Suprapubic skin (tissue), 4 donors: ENCODE data around the gene UBR3.

ENCODE experiments used
- POLR2A ChIP-seq, 2 donors: fragments of 450-650 bp; IDR thresholded peaks; one replicate each; pipeline ENCODE4 v1.6.1; 2017; ENCODE audit warnings: antibody characterized with exemption in 2 of 2, mild to moderate bottlenecking in 2 of 2, moderate library complexity in 2 of 2
- POLR2AphosphoS5 ChIP-seq, 3 donors: sonication (generic); formaldehyde crosslinking; IDR thresholded peaks; one replicate each; pipeline ENCODE4 v1.6.1; 2017; ENCODE audit warnings: antibody characterized with exemption in 3 of 3
- TF ChIP-seq, protein P1 (sequence below), 2 donors: fragments of 200-600 bp in 1 of 2; fragments of 450-650 bp in 1 of 2; sonication (generic) in 1 of 2; IDR thresholded peaks; one replicate each; pipeline ENCODE4 v1.5.1; 2016 to 2019; ENCODE audit warnings: antibody characterized with exemption in 2 of 2, mild to moderate bottlenecking in 1 of 2, moderate library complexity in 1 of 2

DNA sequence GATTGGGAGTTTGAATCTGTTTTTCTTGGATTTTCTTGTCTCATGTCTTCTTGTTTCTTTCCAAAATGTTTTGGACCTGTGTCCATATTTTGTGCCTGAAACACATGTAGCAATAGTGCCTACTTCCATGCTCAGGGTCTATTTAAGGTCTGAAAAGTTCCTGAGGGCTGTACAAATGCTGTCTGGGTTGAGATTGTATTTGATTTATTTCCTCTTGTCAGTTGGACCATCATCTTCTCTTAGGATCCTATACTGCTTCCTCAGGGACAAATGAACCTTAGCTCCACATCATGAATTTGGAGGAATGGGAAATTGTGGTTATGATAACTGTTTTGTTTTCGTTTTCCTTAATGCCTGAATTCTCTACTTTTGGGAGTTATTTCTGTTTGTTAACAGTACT, 59.9 kb downstream of the UBR3 start:
- TF ChIP-seq, protein P1, sequence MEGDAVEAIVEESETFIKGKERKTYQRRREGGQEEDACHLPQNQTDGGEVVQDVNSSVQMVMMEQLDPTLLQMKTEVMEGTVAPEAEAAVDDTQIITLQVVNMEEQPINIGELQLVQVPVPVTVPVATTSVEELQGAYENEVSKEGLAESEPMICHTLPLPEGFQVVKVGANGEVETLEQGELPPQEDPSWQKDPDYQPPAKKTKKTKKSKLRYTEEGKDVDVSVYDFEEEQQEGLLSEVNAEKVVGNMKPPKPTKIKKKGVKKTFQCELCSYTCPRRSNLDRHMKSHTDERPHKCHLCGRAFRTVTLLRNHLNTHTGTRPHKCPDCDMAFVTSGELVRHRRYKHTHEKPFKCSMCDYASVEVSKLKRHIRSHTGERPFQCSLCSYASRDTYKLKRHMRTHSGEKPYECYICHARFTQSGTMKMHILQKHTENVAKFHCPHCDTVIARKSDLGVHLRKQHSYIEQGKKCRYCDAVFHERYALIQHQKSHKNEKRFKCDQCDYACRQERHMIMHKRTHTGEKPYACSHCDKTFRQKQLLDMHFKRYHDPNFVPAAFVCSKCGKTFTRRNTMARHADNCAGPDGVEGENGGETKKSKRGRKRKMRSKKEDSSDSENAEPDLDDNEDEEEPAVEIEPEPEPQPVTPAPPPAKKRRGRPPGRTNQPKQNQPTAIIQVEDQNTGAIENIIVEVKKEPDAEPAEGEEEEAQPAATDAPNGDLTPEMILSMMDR (IDR thresholded peaks at IDR 0.05) = no peak
- TF ChIP-seq POLR2AphosphoS5 (IDR thresholded peaks at IDR 0.05) = no peak
- TF ChIP-seq POLR2A (IDR thresholded peaks at IDR 0.05) = no peak
